ENCODE measurements around the gene KREMEN1.

KREMEN1 gene

DNA sequence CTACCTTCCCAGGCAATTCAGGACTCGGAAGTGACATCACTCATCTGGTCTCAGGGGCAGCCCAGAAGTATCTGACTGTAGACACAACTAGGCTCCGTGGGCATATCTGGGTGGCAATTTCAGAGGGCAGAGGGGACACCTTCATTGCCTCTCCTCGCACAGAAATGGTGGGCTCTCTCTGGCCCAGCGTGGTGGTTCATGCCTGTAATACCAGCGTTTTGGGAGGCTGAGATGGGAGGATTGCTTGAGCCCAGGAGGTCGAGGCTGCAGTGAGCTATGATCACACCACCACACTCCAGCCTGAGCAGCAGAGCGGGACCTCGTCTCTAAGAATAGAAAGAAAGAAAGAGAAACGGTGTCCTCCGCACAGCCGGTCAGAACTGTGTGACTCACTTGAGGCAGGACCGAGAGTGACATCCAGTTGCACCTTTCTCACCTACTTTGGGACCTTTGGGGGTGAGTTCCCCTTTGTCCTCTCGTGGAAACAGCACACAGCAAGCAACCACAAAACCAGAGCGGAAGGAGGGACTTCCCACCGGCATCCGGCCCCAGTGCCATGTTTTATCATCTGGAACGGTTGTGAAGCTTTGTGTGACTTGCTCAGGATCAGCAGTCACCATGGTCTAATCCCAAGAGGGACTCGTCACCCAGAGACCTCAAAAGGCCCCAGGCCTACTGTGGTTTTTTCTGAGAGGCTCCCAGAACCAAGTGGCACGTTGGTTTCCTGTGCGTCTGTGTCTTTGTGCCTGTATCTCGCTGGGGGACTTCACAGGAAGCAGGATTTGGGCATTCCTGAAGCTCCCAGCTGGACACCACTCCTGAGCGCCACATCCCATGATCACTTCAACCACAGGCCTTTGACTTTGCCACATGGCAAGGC is 94.4 kb downstream of the KREMEN1 start:
- no peak overlapping the region for H3K4me2 ChIP-seq (ENCODE audit: low read length)
- H3K36me3 ChIP-seq (ENCODE audit: control insufficient read depth, insufficient read depth, low read length) = no peaks in the 10 kb centered on the region
- WGBS (ENCODE audit: extremely low coverage, insufficient coverage, low lambda C conversion rate) = no CpG with 5 or more reads among the region's 22 CpGs
- no peak overlapping the region for H4K8ac ChIP-seq (ENCODE audit: low read depth, low read length)
- DNase-seq = no peak
- no peak overlapping the region for H4K5ac ChIP-seq (ENCODE audit: low read length)
- H3K27ac ChIP-seq (ENCODE audit: low read depth, low read length) = no peak overlapping the region
- H3K27me3 ChIP-seq (ENCODE audit: insufficient read depth, low read length, poor library complexity) = no peaks in the 10 kb centered on the region
- H3K23ac ChIP-seq (ENCODE audit: low read length) = no peak overlapping the region
- no peak overlapping the region for H2BK15ac ChIP-seq (replicated peaks; ENCODE audit: low read depth)
- H2BK5ac ChIP-seq (ENCODE audit: low read length) = no peak overlapping the region
- H3K79me1 ChIP-seq (ENCODE audit: low read length) = no peaks in the 10 kb centered on the region
- H2BK120ac ChIP-seq (ENCODE audit: low read depth, low read length) = no peak overlapping the region
- H2AK5ac ChIP-seq (ENCODE audit: low read length) = no peak overlapping the region
- H3K56ac ChIP-seq (ENCODE audit: low read length) = no peak overlapping the region
- H3K18ac ChIP-seq (ENCODE audit: low read length) = no peak overlapping the region
- no peaks in the 10 kb centered on the region for H3K4me1 ChIP-seq (ENCODE audit: control insufficient read depth, low read depth, low read length)
- H3K9ac ChIP-seq (ENCODE audit: low read length) = no peak overlapping the region
- no peak overlapping the region for H3K4ac ChIP-seq (ENCODE audit: low read depth, low read length)
- H3K79me2 ChIP-seq (ENCODE audit: control insufficient read depth, insufficient read depth, low read length) = no peaks in the 10 kb centered on the region
- no peak overlapping the region for H3K4me3 ChIP-seq (ENCODE audit: low read length)

DNA sequence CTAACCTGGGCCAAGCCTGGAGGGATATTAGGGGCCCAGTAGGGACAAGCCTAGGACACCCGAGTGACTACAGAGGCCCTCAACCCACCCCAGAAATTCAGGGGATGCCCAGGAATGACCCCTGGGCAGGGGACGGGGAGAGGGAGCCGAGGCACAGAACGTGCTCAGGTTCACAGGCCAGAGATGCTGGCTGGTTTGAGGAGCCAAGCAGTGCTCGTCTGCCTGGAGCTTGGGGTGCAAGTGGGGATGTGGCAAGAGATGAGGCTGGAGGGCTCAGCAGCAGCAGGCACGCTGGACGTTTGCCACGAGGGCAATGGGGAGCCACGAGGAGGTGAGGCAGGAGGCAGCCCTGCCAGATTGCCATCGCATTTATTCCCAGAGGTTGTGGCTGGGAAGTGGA is 98.9 kb downstream of the KREMEN1 start:
- no peak overlapping the region for H2BK5ac ChIP-seq (ENCODE audit: low read length)
- H3K4me2 ChIP-seq (ENCODE audit: low read length) = no peak overlapping the region
- no peaks in the 10 kb centered on the region for H3K79me1 ChIP-seq (ENCODE audit: low read length)
- no peak overlapping the region for H3K23ac ChIP-seq (ENCODE audit: low read length)
- H2BK15ac ChIP-seq (replicated peaks; ENCODE audit: low read depth) = no peak overlapping the region
- no peaks in the 10 kb centered on the region for H3K79me2 ChIP-seq (ENCODE audit: control insufficient read depth, insufficient read depth, low read length)
- H4K8ac ChIP-seq (ENCODE audit: low read depth, low read length) = no peak overlapping the region
- H3K56ac ChIP-seq (ENCODE audit: low read length) = no peak overlapping the region
- H3K4ac ChIP-seq (ENCODE audit: low read depth, low read length) = no peak overlapping the region
- no peak overlapping the region for H4K5ac ChIP-seq (ENCODE audit: low read length)
- no peaks in the 10 kb centered on the region for H3K27me3 ChIP-seq (ENCODE audit: insufficient read depth, low read length, poor library complexity)
- H2AK5ac ChIP-seq (ENCODE audit: low read length) = no peak overlapping the region
- H3K4me1 ChIP-seq (ENCODE audit: control insufficient read depth, low read depth, low read length) = no peaks in the 10 kb centered on the region
- H3K4me3 ChIP-seq (ENCODE audit: low read length) = no peak overlapping the region
- no peak overlapping the region for H3K9ac ChIP-seq (ENCODE audit: low read length)
- H3K27ac ChIP-seq (ENCODE audit: low read depth, low read length) = no peak overlapping the region
- no peak for DNase-seq
- H2BK120ac ChIP-seq (ENCODE audit: low read depth, low read length) = no peak overlapping the region
- H3K18ac ChIP-seq (ENCODE audit: low read length) = no peak overlapping the region
- no CpG with 5 or more reads among the region's 10 CpGs for WGBS (ENCODE audit: extremely low coverage, insufficient coverage, low lambda C conversion rate)
- no peaks in the 10 kb centered on the region for H3K36me3 ChIP-seq (ENCODE audit: control insufficient read depth, insufficient read depth, low read length)

DNA sequence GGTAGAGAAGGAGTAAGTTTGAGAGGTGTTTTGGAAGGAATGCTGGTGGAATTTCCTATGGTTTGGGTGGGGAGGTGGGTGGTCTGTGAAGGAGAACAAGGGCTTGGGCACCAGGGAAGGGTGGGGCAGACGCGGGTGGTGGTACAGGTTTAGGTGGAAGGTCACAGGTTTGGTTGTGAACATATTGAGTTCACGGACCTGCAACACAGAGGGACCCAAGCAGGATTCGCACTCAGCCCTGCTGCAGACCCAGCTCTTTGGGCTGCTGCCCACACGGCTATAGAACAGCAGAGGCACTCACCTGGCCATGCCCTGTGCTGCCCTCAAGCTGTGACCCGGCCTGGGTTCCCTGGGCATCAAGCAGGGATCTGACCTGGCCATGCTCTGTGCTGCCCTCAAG is 99.4 kb downstream of the KREMEN1 start:
- no peak overlapping the region for H2BK5ac ChIP-seq (ENCODE audit: low read length)
- no peak overlapping the region for H3K4ac ChIP-seq (ENCODE audit: low read depth, low read length)
- no peaks in the 10 kb centered on the region for H3K4me1 ChIP-seq (ENCODE audit: control insufficient read depth, low read depth, low read length)
- no peak overlapping the region for H4K5ac ChIP-seq (ENCODE audit: low read length)
- no peaks in the 10 kb centered on the region for H3K79me2 ChIP-seq (ENCODE audit: control insufficient read depth, insufficient read depth, low read length)
- no peak overlapping the region for H3K56ac ChIP-seq (ENCODE audit: low read length)
- no peaks in the 10 kb centered on the region for H3K27me3 ChIP-seq (ENCODE audit: insufficient read depth, low read length, poor library complexity)
- no peak overlapping the region for H3K4me3 ChIP-seq (ENCODE audit: low read length)
- no peak overlapping the region for H3K4me2 ChIP-seq (ENCODE audit: low read length)
- H3K79me1 ChIP-seq (ENCODE audit: low read length) = no peaks in the 10 kb centered on the region
- WGBS (ENCODE audit: extremely low coverage, insufficient coverage, low lambda C conversion rate) = no CpG with 5 or more reads among the region's 6 CpGs
- no peak overlapping the region for H3K23ac ChIP-seq (ENCODE audit: low read length)
- no peak overlapping the region for H3K27ac ChIP-seq (ENCODE audit: low read depth, low read length)
- H2AK5ac ChIP-seq (ENCODE audit: low read length) = no peak overlapping the region
- H2BK120ac ChIP-seq (ENCODE audit: low read depth, low read length) = no peak overlapping the region
- H3K9ac ChIP-seq (ENCODE audit: low read length) = no peak overlapping the region
- no peak overlapping the region for H2BK15ac ChIP-seq (replicated peaks; ENCODE audit: low read depth)
- H3K36me3 ChIP-seq (ENCODE audit: control insufficient read depth, insufficient read depth, low read length) = no peaks in the 10 kb centered on the region
- DNase-seq = no peak
- H4K8ac ChIP-seq (ENCODE audit: low read depth, low read length) = no peak overlapping the region
- H3K18ac ChIP-seq (ENCODE audit: low read length) = no peak overlapping the region

DNA sequence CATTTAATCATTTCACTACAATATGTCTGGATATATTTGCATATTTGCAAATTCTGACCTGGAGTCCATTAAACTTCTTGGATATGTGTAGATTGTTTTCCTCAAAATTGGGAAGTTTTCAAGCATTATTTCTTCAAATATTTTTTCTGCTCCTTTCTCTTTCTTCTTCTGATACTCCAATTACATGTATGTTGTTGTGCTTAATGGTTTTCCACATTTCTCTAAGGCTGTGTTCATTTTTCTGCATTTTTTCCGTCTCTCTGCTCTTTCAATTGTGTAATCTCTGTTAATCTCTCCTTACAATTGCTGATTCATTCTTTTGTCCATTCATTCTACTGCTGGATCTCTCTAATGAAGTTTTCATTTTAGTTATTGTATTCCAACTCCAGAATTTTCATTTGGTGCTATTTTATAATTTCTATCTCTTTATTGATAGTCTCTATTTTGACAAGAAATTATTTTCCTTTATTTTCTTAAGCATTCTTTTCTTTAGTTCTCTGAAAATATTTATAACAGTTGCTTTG is 102.5 kb downstream of the KREMEN1 start:
- H3K9ac ChIP-seq (ENCODE audit: low read length) = no peak overlapping the region
- H3K4me2 ChIP-seq (ENCODE audit: low read length) = no peak overlapping the region
- H2BK15ac ChIP-seq (replicated peaks; ENCODE audit: low read depth) = no peak overlapping the region
- no peak overlapping the region for H2AK5ac ChIP-seq (ENCODE audit: low read length)
- no CpG with 5 or more reads among the region's 1 CpG for WGBS (ENCODE audit: extremely low coverage, insufficient coverage, low lambda C conversion rate)
- no peak overlapping the region for H2BK5ac ChIP-seq (ENCODE audit: low read length)
- no peak overlapping the region for H2BK120ac ChIP-seq (ENCODE audit: low read depth, low read length)
- no peaks in the 10 kb centered on the region for H3K79me1 ChIP-seq (ENCODE audit: low read length)
- no peak overlapping the region for H4K8ac ChIP-seq (ENCODE audit: low read depth, low read length)
- no peak overlapping the region for H3K27ac ChIP-seq (ENCODE audit: low read depth, low read length)
- H3K27me3 ChIP-seq (ENCODE audit: insufficient read depth, low read length, poor library complexity) = no peaks in the 10 kb centered on the region
- H3K36me3 ChIP-seq (ENCODE audit: control insufficient read depth, insufficient read depth, low read length) = no peaks in the 10 kb centered on the region
- H3K56ac ChIP-seq (ENCODE audit: low read length) = no peak overlapping the region
- DNase-seq = no peak
- H3K79me2 ChIP-seq (ENCODE audit: control insufficient read depth, insufficient read depth, low read length) = no peaks in the 10 kb centered on the region
- H3K4me1 ChIP-seq (ENCODE audit: control insufficient read depth, low read depth, low read length) = no peaks in the 10 kb centered on the region
- no peak overlapping the region for H3K4me3 ChIP-seq (ENCODE audit: low read length)
- no peak overlapping the region for H3K18ac ChIP-seq (ENCODE audit: low read length)
- H4K5ac ChIP-seq (ENCODE audit: low read length) = no peak overlapping the region
- no peak overlapping the region for H3K4ac ChIP-seq (ENCODE audit: low read depth, low read length)
- no peak overlapping the region for H3K23ac ChIP-seq (ENCODE audit: low read length)

- no peak overlapping the region for H2BK15ac ChIP-seq (replicated peaks; ENCODE audit: low read depth)
- no peaks in the 10 kb centered on the region for H3K36me3 ChIP-seq (ENCODE audit: control insufficient read depth, insufficient read depth, low read length)
- H3K27ac ChIP-seq (ENCODE audit: low read depth, low read length) = no peak overlapping the region
- H3K4me1 ChIP-seq (ENCODE audit: control insufficient read depth, low read depth, low read length) = no peaks in the 10 kb centered on the region
- H3K79me2 ChIP-seq (ENCODE audit: control insufficient read depth, insufficient read depth, low read length) = no peaks in the 10 kb centered on the region
- no peak overlapping the region for H3K4ac ChIP-seq (ENCODE audit: low read depth, low read length)
- H3K4me2 ChIP-seq (ENCODE audit: low read length) = no peak overlapping the region
- no peak overlapping the region for H4K8ac ChIP-seq (ENCODE audit: low read depth, low read length)
- no peak overlapping the region for H4K5ac ChIP-seq (ENCODE audit: low read length)
- no peak overlapping the region for H3K9ac ChIP-seq (ENCODE audit: low read length)
- H2AK5ac ChIP-seq (ENCODE audit: low read length) = no peak overlapping the region
- no peaks in the 10 kb centered on the region for H3K79me1 ChIP-seq (ENCODE audit: low read length)
- no peak overlapping the region for H2BK120ac ChIP-seq (ENCODE audit: low read depth, low read length)
- H3K56ac ChIP-seq (ENCODE audit: low read length) = no peak overlapping the region
- H3K18ac ChIP-seq (ENCODE audit: low read length) = no peak overlapping the region
- no peak overlapping the region for H3K23ac ChIP-seq (ENCODE audit: low read length)
- no peaks in the 10 kb centered on the region for H3K27me3 ChIP-seq (ENCODE audit: insufficient read depth, low read length, poor library complexity)
- DNase-seq = no peak
- WGBS (ENCODE audit: extremely low coverage, insufficient coverage, low lambda C conversion rate) = no CpG with 5 or more reads among the region's 19 CpGs
- H2BK5ac ChIP-seq (ENCODE audit: low read length) = no peak overlapping the region
- H3K4me3 ChIP-seq (ENCODE audit: low read length) = no peak overlapping the region
These were observed 111.4 kb downstream of the KREMEN1 start for GRCh38 chr22:29183971-29184848.
